Parathyroid adenoma (tissue), 2 donors: ENCODE data around the gene HSD17B1.

Experiments
- H2AFZ ChIP-seq: fragments of 300-600 bp; sonication (generic); one replicate; pipeline ENCODE4 v1.7.0; 2017; ENCODE audit warnings: antibody characterized with exemption, mild to moderate bottlenecking
- H3K27ac ChIP-seq: fragments of 300-600 bp; sonication (generic); one replicate; pipeline ENCODE4 v1.7.0; 2017
- H3K27me3 ChIP-seq: fragments of 300-600 bp; sonication (generic); one replicate; pipeline ENCODE4 v1.7.0; 2017; ENCODE audit warnings: low read length; ENCODE audit not compliant: control insufficient read depth, insufficient read depth
- H3K36me3 ChIP-seq: fragments of 300-600 bp; sonication (generic); one replicate; pipeline ENCODE4 v1.7.0; 2017; ENCODE audit warnings: low read length; ENCODE audit not compliant: control insufficient read depth, insufficient read depth
- H3K4me1 ChIP-seq: fragments of 300-600 bp; sonication (generic); one replicate; pipeline ENCODE4 v1.7.0; 2017; ENCODE audit warnings: control low read depth
- H3K4me2 ChIP-seq: fragments of 300-600 bp; sonication (generic); one replicate; pipeline ENCODE4 v1.7.0; 2017; ENCODE audit warnings: low read length
- H3K4me3 ChIP-seq: fragments of 300-600 bp; sonication (generic); one replicate; pipeline ENCODE4 v1.7.0; 2017; ENCODE audit warnings: low read depth, low read length
- H3K79me2 ChIP-seq: fragments of 300-600 bp; sonication (generic); one replicate; pipeline ENCODE4 v1.7.0; 2017; ENCODE audit warnings: control low read depth
- H3K9ac ChIP-seq: fragments of 300-600 bp; sonication (generic); one replicate; pipeline ENCODE4 v1.7.0; 2017; ENCODE audit warnings: mild to moderate bottlenecking
- H3K9me3 ChIP-seq: fragments of 300-600 bp; sonication (generic); one replicate; pipeline ENCODE4 v1.7.0; 2017; ENCODE audit warnings: low read length; ENCODE audit not compliant: control insufficient read depth
- TF ChIP-seq, protein P1 (sequence below): fragments of 300-600 bp; sonication (generic); IDR thresholded peaks from one replicate; pipeline ENCODE4 v1.7.0; 2017; ENCODE audit warnings: antibody characterized with exemption, mild to moderate bottlenecking
- donor health status: primary hyperparathyroidism.

HSD17B1 gene

GRCh38 chr17:42536048-42536371 is 16.7 kb upstream of the HSD17B1 start, which contains the start of gene NAGLU:
NAGLU (plus strand) TSS chr17:42536241; CDS start chr17:42536273, 32 bp downstream.
- Histone ChIP-seq H3K9ac (no peak within 1 kb of the TSS), H3K27ac (peak within 1 kb of the TSS; percentile 79), H3K27me3 (no peaks in the 10 kb centered on the region), H3K4me2 (peak within 1 kb of the TSS; percentile 77), H3K9me3 (no peaks in the 10 kb centered on the region), H3K36me3 (no peaks in the 10 kb centered on the region), H2AFZ (peak within 1 kb of the TSS; percentile 92), H3K4me3 (peak within 1 kb of the TSS; percentile 61), H3K4me1 (peaks cover 4% of the 10 kb centered on the region), H3K79me2 (no peaks in the 10 kb centered on the region)
- TF ChIP-seq, protein P1, sequence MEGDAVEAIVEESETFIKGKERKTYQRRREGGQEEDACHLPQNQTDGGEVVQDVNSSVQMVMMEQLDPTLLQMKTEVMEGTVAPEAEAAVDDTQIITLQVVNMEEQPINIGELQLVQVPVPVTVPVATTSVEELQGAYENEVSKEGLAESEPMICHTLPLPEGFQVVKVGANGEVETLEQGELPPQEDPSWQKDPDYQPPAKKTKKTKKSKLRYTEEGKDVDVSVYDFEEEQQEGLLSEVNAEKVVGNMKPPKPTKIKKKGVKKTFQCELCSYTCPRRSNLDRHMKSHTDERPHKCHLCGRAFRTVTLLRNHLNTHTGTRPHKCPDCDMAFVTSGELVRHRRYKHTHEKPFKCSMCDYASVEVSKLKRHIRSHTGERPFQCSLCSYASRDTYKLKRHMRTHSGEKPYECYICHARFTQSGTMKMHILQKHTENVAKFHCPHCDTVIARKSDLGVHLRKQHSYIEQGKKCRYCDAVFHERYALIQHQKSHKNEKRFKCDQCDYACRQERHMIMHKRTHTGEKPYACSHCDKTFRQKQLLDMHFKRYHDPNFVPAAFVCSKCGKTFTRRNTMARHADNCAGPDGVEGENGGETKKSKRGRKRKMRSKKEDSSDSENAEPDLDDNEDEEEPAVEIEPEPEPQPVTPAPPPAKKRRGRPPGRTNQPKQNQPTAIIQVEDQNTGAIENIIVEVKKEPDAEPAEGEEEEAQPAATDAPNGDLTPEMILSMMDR, result no peak

- Histone ChIP-seq H3K79me2 (no peaks in the 10 kb centered on the region), H2AFZ (peak overlapping the region; percentile 90), H3K36me3 (no peaks in the 10 kb centered on the region), H3K4me1 (peaks cover 4% of the 10 kb centered on the region), H3K9ac (no peak overlapping the region), H3K27me3 (no peaks in the 10 kb centered on the region), H3K4me2 (peak overlapping the region; percentile 70), H3K4me3 (peak overlapping the region; percentile 61), H3K27ac (peak overlapping the region; percentile 75), H3K9me3 (no peaks in the 10 kb centered on the region)
- TF ChIP-seq, protein P1, result no peak
These were observed 16.2 kb upstream of the HSD17B1 start for GRCh38 chr17:42536372-42537155.

DNA sequence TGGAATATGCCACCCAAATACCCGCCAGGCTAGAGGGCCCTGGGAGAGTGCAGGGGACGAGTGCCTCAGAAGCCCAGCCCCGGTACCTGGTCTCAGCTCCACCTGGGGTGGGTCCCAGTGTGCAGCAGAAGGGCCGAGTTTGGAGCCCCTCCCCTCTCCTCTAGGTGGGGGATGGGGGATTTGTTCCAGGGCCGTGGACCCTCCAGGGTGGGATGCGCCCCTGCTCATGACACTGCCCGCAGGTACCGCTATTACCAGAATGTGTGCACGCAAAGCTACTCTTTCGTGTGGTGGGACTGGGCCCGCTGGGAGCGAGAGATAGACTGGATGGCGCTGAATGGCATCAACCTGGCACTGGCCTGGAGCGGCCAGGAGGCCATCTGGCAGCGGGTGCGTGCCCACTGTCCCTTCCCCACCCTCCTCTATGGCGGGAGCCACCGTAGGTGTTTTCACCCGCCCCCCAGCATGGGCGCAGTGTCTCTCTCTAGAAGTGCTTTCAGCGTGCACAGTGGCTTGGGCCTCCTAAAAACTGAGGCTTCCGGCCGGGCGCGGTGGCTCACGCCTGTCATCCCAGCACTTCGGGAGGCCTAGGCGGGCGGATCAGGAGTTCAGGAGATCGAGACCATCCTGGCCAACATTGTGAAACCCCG is 15.4 kb upstream of the HSD17B1 start:
- peaks cover 4% of the 10 kb centered on the region for H3K4me1 ChIP-seq
- no peaks in the 10 kb centered on the region for H3K27me3 ChIP-seq
- no peaks in the 10 kb centered on the region for H3K9me3 ChIP-seq
- H3K36me3 ChIP-seq, result no peaks in the 10 kb centered on the region
- H2AFZ ChIP-seq, result no peak overlapping the region
- H3K4me3 ChIP-seq, result peak overlapping the region; percentile 61
- no peak overlapping the region for H3K9ac ChIP-seq
- H3K79me2 ChIP-seq, result no peaks in the 10 kb centered on the region
- H3K4me2 ChIP-seq, result peak overlapping the region; percentile 70
- TF ChIP-seq, protein P1, result no peak
- peak overlapping the region; percentile 75 for H3K27ac ChIP-seq

DNA sequence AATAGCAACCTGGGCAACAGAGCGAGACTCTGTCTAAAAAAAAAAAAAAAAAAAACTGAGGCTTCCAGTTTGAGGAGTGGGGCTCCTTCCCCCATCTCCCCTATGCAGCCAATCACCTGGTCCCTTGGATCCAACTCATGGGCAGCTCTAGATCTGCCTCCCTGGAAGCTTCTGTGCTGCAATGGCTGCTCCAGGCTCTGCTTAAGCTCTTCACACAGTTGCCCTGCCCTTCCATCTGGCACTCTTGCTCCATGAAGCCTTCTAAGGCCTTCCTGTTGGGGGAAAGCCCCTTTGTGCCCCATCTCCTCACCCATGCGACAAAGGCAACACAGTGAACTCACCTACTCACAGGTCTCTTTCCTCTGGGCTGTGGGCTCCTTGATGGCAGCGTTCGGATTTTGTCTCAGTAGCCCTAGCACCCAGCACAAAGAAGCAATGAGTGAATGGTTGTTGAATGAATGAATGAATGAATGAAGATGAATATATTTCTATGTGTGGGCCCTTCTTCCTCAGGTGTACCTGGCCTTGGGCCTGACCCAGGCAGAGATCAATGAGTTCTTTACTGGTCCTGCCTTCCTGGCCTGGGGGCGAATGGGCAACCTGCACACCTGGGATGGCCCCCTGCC is 14.8 kb upstream of the HSD17B1 start:
- Histone ChIP-seq H2AFZ (no peak overlapping the region), H3K36me3 (no peaks in the 10 kb centered on the region), H3K9me3 (no peaks in the 10 kb centered on the region), H3K27me3 (no peaks in the 10 kb centered on the region), H3K27ac (no peak overlapping the region), H3K4me1 (peaks cover 4% of the 10 kb centered on the region), H3K79me2 (no peaks in the 10 kb centered on the region), H3K4me2 (no peak overlapping the region), H3K4me3 (no peak overlapping the region), H3K9ac (no peak overlapping the region)
- TF ChIP-seq, protein P1, result no peak
